ENCODE measurements around the gene TMUB2.
"Not testable (repeated sequence)": the region's sequence is repeated elsewhere in the genome, so short reads cannot be mapped to it uniquely, and the experiment has no call there.

The TMUB2 gene

GRCh38 chr17:44186307-44187130, at the start of gene TMUB2:
Gene TMUB2, plus strand, starts transcription at chr17:44186972. Its CDS starts 737 bp downstream, at chr17:44187709.
- peak; percentile 97 to 100 (median 99) for DNase-seq
- intact Hi-C loops (cut with DNase I) = loop anchor here (1.0 to 2.0 kb wide), 2 partner anchors 14 to 46 kb away; partner anchors contain the start of gene HROB

GRCh38 chr17:44137891-44138709, 48.7 kb upstream of the TMUB2 start:
- intact Hi-C loops (cut with DNase I) = no loop called here
- DNase-seq = peak; percentile 52 to 98 (median 82)

DNA sequence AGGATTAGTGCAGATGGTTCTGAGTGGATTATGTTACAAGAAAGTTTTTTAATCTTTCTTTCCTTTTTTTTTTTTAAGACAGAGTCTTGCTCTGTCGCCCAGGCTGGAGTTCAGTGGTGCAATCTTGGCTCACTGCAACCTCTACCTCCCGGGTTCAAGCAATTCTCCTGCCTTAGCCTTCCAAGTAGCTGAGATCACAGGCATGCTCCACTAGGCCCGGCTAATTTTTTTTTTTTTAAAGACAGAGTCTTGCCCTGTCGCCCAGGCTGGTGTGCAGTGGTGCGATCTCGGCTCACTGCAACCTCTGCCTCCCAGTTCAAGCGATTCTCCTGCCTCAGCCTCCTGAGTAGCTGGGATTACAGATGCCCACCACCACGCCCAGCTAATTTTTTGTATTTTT, 42.9 kb upstream of the TMUB2 start:
- intact Hi-C loops (cut with DNase I) = loop anchor here (5.0 kb wide), 1 partner anchor 183 kb away; no protein-coding TSS in a partner anchor
- DNase-seq = peak in 1 of 10 donors; percentile 15

DNA sequence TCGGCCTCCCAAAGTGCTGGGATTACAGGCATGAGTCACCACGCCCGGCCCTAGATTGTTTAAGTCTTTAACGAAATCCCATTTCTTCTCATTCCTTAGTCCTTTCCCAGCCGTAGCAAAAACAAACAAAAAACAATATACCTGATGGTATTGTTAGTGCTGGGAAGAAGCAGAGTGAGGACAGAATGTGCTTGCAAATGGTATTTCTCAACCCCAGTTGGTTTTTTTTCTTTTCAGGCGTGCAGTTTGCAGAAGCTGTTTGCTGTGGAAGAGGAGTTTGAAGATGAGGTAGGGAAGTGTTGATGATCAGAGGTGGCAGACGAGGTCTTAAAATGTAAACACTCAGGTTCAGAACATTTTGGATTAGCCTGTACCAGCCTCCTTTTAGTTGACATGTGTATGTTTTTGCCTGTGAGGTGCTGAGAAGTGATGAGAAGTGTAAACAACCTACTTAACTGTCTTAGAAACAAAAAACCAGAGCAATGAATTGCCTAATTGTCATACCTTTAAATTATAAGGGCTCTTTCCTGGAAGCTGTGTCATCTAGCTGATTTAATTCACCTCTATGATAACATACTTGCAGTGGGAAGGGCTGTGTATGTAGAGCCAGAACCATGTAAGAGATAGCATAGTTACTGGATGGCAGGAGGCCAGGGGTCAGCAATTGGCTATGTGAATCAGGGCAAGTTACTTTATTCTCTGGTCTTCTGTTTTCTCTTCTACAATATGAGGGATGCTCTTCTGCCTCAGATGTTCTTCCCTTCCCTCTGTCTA, 41.6 kb upstream of the TMUB2 start:
- peak in 1 of 10 donors; percentile 2 for DNase-seq
- intact Hi-C loops (cut with DNase I) = loop anchor here (5.0 kb wide), 1 partner anchor 182 kb away; no protein-coding TSS in a partner anchor

DNA sequence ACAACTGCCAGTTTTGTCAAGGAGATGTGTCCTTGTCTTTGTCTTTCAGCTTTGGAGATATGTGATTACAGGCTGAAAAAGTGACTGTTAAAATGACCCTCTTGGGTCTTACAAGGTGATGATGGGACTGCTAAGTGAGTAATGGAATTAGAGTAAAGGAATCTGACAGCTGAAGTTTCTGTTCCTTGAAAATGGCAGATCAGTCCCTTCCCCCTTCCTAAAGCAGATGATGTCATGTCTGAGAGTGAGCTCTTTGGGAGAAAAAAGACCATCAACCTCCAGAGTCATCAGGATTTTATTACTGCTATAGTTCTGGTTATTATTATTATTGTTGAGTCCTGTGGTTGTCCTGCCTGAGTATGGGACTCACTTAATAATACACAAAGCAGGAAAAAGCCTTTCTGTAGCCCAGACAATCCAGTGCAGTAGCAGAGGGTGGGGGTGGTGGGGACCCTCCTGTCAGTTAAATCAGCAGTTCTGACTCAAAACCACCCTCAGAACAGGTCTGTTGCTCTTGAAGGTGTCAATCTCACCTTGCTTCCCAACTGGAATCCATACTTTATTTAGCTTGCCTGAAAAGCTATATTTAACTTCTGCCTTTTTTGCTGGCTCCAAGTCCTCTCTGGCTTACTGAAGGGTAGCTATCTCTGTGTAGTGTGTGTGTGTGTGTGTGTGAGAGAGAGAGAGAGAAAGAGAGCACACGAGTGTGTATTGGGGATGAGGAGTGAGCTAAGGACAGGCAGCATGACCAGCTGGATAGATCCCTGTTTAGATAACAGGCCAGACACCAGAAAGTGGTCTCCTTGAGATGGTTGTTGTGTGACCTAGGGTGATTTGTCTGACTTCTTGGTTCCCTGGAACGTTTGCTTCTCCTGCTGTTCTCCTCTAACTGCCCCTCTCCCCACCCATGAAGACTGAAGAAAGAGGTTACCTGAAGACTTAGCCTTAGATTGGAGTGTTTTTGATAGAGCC, 40.1 kb upstream of the TMUB2 start:
- intact Hi-C loops (cut with DNase I) = no loop called here
- no peak for DNase-seq

GRCh38 chr17:44147812-44148211, 39.0 kb upstream of the TMUB2 start:
- intact Hi-C loops (cut with DNase I) = no loop called here
- DNase-seq = peak in 2 of 10 donors; percentile 6 to 14

DNA sequence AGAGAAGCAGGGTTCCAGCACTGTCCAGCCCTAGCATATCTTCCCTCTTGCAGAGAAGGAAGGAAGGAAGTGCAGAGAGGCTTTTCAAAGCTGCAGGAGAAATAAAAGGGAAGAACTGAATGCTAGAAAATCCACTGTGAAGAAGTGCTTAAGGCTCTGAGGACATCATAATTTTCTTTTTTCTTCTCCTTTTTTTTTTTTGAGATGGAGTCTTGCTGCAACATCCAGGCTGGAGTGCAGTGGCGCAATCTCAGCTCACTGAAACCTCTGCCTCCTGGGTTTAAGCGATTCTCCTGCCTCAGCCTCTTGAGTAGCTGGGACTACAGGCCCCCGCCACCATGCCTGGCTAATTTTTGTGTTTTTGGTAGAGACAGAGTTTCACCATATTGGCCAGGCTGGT, 37.7 kb upstream of the TMUB2 start:
- intact Hi-C loops (cut with DNase I) = not testable (repeated sequence)

DNA sequence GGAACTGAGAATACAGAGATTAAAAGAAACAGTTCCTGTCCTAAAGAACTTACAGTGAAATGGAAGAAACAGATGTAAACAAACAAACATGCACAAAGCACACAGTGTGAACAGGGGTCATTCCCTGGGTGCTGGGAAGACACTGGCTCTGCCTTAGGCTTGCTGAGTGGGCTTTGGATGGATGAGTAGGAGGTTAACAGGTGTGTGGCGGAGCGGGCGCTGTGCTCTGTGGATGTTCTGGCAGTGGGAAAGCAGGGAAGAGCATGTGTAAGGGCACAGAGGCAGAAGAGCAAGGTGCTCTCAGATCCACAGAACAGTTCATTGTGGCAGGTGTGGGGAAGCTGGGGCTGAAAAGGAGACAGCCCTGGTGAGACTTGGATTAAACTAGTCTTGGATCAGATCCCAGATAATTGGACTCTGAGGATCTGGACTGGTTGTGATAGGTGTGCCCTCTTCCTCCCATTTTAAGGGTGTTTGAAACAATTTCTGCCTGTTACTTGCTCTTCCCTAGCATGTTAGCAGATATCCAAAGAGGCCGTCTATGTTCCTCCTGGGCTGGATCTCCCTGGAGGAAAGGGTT, 36.9 kb upstream of the TMUB2 start:
- DNase-seq = peak in 2 of 10 donors; percentile 11 to 41
- intact Hi-C loops (cut with DNase I) = no loop called here

More for the DNA sequence above, 37.7 kb upstream of the TMUB2 start:
- peak in 1 of 10 donors; percentile 11 for DNase-seq

- DNase-seq = peak in 2 of 10 donors; percentile 2 to 15
- intact Hi-C loops (cut with DNase I) = no loop called here
Observed at GRCh38 chr17:44152875-44153274, 33.9 kb upstream of the TMUB2 start.

GRCh38 chr17:44155488-44155887, 31.3 kb upstream of the TMUB2 start:
- intact Hi-C loops (cut with DNase I) = no loop called here
- DNase-seq = peak in 1 of 10 donors; percentile 8

GRCh38 chr17:44159519-44160210, 27.1 kb upstream of the TMUB2 start:
- DNase-seq = peak in 1 of 10 donors; percentile 31
- intact Hi-C loops (cut with DNase I) = no loop called here

DNA sequence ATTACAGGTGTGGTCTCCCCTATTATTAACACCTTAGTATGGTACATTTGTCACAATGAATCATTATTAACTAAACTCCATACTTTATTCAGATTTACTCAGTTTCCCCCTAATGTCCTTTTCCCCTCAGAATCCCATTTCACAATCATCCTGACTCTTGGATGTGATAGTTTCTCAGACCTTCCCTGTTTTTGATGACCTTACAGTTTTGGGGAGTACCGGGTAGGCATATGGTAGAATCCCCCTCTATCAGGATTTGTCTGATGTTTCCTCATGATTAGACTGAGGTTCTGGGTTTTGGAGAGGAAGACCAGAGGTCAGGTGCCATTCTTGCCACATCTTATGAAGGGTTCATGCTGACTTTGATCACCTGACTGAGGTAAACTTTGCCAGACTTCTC, 22.3 kb upstream of the TMUB2 start:
- intact Hi-C loops (cut with DNase I) = no loop called here
- DNase-seq = no peak

DNA sequence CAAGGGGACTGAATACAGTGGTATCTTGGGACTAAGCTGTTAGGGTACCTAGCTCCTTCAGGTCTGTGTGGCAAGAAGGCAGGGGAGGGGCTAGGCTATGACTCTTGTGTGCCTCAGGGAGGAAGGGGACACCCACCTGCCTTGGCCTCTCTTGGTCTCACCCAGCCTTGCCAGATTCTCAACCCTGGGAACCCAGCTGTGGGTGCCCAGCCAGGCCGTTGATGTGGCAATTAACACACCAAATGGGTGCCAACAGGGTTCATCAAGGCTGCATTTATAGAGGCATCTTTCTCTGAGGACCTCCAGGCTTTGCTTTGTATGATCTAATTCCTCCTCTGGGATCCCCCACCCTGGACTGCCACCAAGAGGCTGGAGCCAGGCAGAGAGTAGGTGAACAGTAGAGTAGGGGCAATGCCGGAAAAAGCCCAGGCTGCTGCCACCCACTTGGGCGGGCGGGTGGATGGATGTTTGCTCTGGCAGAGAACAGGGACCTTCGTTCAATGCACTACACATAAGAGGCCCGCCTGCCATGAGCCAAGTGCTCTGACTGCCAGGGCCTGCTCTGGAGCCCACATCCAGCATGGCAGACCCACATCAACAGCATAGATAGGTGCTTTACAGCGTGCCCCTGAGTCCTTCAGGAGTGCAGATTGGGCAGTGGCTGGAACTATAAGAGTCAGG, 19.5 kb upstream of the TMUB2 start:
- intact Hi-C loops (cut with DNase I) = no loop called here
- DNase-seq = peak in 3 of 10 donors; percentile 51 to 71 (median 64)

DNA sequence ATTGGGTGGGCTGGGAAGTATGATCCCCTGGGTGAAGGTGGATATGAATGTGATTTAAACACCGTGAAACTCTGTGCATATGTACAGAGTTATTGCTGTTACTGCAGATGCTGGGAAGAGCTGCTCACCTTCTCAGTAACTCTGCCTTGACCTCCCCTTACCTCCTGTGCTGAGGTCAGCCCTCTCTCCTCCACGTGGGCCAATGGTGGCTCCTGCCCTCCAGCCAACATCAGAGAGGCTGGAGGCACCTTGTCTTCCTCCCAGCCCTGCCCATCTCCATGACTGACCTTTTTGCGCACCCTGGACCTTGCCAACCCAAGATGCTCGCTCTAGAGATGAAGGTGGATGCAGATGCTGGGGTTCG, 16.7 kb upstream of the TMUB2 start:
- DNase-seq = no peak
- intact Hi-C loops (cut with DNase I) = no loop called here

DNA sequence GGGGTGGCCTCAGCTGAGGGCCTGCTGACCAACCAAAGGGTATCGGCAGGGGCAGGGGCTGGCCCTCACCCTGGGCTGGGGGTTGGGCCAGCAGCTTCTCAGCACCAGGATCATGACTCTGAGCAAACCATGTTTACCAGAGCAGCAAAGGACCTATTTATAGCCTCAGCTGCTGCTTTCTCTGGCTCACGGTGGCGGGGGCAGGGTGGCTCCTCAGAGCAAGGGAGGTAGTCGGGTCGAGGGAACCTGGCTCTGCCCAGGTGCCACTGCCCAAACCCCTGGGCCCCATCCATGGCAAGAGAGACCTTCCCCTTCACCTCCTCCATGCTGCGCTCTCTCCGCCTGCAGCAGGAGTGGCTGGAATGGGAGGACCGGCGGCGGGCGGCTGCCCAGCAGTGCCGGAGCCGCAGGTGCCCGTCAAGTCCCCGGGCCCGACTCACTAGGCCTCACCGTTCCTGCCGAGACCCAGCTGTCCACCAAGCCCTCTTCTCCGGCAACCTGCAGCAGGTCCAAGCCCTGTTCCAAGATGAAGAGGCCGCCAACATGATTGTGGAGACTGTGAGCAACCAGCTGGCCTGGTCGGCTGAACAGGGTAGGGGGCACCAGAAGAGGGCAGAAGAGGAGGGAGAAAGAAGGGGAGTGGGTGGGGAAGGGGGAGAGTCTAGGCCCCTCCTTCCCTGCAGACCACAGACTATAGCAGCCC, 16.1 kb upstream of the TMUB2 start, which contains the start of gene ASB16:
Gene ASB16, plus strand, starts transcription at position 206 of the 703 bp plus-strand sequence. Its CDS starts 86 bp downstream, at position 292.
- intact Hi-C loops (cut with DNase I) = no loop called here
- peak in 3 of 10 donors; percentile 33 to 82 (median 78) for DNase-seq

DNA sequence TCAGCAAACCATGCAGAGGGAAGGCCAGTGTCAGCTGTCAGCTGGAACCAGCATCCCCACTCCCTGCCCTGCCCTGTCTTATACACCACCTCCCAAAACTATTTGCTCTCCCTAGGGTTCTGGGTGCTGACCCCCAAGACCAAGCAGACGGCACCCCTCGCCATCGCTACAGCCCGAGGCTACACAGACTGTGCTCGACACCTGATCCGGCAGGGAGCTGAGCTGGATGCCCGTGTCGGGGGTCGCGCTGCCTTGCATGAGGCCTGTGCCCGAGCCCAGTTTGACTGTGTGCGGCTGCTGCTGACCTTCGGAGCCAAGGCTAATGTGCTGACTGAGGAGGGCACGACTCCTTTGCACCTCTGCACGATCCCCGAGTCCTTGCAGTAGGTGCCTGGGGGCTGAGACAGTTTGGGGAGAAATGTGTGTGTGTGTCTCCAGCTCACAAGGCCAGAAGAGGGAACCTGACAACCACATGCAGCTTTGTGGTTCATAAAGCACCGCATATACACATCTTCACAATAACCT, 14.8 kb upstream of the TMUB2 start:
- intact Hi-C loops (cut with DNase I) = no loop called here
- DNase-seq = peak in 1 of 10 donors; percentile 79

DNA sequence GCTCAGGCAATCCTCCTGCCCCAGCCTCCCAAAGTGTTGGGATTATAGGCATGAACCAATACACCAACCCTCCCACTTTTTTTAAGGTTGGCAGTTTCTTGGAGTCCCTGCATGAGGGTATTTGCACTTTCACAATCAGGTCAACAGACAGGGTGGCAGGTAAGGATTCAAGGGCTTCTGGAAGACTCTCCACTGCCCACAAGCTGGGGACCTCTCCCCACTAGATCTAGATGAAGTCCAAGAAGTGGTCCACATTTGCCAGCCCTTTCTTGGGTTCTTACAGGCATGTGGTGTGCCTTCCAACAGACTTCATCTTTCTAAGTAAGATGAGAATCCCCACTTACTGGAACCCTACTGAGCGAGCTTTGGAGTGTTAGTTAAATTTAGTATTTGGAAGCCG, 12.3 kb upstream of the TMUB2 start:
- intact Hi-C loops (cut with DNase I) = no loop called here
- no peak for DNase-seq
